GM19395 (cell line): ENCODE measurements around the gene PCDHA8.
"Not testable (repeated sequence)": the region's sequence is repeated elsewhere in the genome, so short reads cannot be mapped to it uniquely, and the experiment has no call there.

Source experiments
- ATAC-seq: cut with Tn5 transposase; IDR thresholded peaks from one replicate; pipeline ENCODE4 v1.9.1; 2021; ENCODE audit warnings: mild to moderate bottlenecking, moderate library complexity; ENCODE audit not compliant: unreplicated experiment

The PCDHA8 gene

DNA sequence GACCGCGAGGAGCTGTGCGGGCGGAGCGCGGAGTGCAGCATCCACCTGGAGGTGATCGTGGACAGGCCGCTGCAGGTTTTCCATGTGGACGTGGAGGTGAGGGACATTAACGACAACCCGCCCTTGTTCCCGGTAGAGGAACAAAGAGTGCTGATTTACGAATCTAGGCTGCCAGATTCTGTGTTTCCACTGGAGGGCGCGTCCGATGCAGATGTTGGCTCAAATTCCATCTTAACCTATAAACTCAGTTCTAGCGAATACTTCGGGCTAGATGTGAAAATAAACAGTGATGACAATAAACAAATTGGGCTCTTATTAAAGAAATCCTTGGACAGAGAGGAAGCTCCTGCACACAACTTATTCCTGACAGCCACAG lies 12.6 kb upstream of the PCDHA8 start:
- ATAC-seq = no peak

DNA sequence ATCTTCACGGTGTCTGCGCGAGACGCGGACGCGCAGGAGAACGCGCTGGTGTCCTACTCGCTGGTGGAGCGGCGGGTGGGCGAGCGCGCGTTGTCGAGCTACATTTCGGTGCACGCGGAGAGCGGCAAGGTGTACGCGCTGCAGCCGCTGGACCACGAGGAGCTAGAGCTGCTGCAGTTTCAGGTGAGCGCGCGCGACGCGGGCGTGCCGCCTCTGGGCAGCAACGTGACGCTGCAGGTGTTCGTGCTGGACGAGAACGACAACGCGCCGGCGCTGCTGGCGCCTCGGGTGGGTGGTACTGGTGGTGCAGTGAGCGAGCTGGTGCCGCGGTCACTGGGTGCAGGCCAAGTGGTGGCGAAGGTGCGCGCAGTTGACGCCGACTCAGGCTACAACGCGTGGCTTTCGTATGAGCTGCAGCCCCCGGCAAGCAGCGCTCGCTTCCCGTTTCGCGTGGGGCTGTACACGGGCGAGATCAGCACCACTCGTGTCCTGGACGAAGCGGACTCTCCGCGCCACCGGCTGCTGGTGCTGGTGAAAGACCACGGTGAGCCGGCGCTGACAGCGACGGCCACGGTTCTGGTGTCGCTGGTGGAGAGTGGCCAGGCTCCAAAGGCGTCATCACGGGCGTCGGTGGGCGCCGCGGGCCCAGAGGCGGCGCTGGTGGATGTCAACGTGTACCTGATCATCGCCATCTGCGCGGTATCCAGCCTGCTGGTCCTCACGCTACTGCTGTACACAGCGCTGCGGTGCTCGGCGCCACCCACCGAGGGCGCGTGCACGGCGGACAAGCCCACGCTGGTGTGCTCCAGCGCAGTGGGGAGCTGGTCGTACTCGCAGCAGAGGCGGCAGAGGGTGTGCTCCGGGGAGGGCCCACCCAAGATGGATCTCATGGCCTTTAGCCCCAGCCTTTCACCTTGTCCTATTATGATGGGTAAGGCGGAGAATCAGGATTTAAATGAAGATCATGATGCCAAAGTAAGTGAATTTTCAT lies 11.2 kb upstream of the PCDHA8 start:
- not testable (repeated sequence) for ATAC-seq

DNA sequence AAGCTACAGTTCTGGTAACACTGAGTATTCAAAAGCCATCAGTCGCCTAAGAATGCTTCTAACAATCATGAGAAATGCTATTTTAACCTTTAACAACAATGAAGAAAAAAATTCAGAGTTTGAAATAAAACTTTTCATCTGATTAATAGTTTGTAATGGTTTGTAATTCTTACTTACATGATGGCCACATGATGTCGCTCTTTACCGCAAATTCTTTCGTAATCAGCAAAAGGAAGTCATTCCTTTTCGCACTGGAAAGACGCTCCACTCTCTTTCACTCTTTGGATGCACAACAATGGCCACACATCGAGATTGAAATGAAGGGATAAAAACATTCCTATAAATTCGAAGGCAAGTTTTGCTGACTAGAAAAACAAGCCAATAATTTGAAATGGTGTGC lies 7.0 kb upstream of the PCDHA8 start, which contains the start of gene PCDHA7:
Gene PCDHA7 (plus strand): TSS at position 277 of the 400 bp plus-strand sequence. CDS start 115 bp downstream, at position 392.
- ATAC-seq = no peak

DNA sequence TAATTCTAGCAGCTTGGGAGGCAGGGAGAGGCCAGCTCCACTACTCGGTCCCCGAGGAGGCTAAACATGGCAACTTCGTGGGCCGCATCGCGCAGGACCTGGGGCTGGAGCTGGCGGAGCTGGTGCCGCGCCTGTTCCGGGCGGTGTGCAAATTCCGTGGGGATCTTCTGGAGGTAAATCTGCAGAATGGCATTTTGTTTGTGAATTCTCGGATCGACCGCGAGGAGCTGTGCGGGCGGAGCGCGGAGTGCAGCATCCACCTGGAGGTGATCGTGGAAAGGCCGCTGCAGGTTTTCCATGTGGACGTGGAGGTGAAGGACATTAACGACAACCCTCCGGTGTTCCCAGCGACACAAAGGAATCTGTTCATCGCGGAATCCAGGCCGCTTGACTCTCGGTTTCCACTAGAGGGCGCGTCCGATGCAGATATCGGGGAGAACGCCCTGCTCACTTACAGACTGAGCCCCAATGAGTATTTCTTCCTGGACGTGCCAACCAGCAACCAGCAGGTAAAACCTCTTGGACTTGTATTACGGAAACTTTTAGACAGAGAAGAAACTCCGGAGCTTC lies 6.5 kb upstream of the PCDHA8 start:
- ATAC-seq = not testable (repeated sequence)

DNA sequence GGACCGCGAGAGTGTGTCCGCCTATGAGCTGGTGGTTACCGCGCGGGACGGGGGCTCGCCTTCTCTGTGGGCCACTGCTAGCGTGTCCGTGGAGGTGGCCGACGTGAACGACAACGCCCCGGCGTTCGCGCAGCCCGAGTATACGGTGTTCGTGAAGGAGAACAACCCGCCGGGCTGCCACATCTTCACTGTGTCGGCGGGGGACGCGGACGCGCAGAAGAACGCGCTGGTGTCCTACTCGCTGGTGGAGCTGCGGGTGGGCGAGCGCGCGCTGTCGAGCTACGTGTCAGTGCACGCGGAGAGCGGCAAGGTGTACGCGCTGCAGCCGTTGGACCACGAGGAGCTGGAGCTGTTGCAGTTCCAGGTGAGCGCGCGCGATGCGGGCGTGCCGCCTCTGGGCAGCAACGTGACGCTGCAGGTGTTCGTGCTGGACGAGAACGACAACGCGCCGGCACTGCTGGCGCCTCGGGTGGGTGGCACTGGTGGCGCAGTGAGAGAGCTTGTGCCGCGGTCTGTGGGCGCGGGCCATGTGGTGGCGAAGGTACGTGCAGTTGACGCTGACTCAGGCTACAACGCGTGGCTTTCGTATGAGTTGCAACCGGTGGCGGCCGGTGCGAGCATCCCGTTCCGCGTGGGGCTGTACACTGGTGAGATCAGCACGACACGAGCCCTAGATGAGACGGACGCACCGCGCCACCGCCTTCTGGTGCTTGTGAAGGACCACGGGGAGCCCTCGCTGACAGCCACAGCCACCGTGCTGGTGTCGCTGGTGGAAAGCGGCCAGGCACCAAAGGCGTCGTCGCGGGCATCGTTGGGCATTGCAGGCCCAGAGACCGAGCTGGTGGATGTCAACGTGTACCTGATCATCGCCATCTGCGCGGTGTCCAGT lies 5.1 kb upstream of the PCDHA8 start:
- no peak for ATAC-seq

DNA sequence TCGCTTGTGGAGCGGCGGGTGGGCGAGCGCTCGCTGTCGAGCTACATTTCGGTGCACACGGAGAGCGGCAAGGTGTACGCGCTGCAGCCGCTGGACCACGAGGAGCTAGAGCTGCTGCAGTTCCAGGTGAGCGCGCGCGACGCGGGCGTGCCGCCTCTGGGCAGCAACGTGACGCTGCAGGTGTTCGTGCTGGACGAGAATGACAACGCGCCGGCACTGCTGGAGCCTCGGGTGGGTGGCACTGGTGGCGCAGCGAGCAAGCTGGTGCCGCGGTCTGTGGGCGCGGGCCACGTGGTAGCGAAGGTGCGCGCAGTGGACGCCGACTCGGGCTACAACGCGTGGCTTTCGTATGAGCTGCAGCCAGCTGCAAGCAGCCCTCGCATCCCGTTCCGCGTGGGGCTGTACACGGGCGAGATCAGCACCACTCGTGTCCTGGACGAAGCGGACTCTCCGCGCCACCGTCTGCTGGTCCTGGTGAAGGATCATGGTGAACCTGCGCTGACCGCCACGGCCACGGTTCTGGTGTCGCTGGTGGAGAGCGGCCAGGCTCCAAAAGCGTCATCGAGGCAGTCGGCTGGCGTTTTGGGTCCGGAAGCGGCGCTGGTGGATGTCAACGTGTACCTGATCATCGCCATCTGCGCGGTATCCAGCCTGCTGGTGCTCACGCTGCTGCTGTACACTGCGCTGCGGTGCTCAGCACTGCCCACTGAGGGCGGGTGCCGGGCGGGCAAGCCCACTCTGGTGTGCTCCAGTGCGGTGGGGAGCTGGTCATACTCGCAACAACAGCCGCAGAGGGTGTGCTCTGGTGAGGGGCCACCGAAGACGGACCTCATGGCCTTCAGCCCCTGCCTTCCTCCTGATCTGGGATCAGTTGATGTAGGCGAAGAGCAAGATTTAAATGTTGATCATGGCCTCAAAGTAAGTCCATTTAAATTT lies 2.1 kb downstream of the PCDHA8 start:
- no peak for ATAC-seq

DNA sequence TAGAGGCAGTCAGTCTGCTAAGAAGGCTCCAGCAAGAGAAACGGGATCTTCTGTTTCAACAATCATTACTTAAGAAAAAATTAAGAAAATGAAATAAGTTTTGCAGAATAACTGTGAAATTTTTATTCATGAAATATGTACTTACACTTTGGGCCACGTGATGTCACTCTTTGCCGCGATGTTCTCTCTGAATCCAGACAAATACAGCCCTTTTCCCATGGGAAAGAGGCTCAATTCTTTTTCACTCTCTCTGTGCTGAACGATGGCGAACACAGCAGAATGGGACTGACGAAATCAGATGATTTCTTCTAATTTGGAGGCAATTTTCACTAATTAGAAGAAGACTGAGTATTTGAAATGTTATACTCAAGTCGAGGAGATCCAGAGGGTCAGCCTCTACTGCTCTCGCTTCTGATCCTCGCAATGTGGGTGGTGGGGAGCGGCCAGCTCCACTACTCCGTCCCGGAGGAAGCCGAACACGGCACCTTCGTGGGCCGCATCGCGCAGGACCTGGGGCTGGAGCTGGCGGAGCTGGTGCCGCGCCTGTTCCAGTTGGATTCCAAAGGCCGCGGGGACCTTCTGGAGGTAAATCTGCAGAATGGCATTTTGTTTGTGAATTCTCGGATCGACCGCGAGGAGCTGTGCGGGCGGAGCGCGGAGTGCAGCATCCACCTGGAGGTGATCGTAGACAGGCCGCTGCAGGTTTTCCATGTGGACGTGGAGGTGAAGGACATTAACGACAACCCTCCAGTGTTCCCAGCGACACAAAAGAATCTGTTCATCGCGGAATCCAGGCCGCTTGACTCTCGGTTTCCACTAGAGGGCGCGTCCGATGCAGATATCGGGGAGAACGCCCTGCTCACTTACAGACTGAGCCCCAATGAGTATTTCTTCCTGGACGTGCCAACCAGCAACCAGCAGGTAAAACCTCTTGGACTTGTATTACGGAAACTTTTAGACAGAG lies 7.4 kb downstream of the PCDHA8 start, which contains the start of gene PCDHA9:
Gene PCDHA9 (plus strand): TSS at position 244 of the 964 bp plus-strand sequence. CDS start 114 bp downstream, at position 358.
- not testable (repeated sequence) for ATAC-seq

DNA sequence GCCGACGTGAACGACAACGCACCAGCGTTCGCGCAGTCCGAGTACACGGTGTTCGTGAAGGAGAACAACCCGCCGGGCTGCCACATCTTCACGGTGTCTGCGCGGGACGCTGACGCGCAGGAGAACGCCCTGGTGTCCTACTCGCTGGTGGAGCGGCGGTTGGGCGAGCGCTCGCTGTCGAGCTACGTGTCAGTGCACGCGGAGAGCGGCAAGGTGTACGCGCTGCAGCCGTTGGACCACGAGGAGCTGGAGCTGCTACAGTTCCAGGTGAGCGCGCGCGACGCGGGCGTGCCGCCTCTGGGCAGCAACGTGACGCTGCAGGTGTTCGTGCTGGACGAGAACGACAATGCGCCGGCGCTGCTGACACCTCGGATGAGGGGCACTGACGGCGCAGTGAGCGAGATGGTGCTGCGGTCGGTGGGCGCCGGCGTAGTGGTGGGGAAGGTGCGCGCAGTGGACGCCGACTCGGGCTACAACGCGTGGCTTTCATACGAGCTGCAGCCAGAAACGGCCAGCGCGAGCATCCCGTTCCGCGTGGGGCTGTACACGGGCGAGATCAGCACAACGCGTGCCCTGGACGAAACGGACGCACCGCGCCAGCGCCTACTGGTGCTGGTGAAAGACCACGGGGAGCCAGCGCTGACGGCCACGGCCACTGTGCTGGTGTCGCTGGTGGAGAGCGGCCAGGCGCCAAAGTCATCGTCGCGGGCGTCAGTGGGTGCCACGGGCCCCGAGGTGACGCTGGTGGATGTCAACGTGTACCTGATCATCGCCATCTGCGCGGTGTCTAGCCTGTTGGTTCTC lies 9.0 kb downstream of the PCDHA8 start:
- ATAC-seq = not testable (repeated sequence)

DNA sequence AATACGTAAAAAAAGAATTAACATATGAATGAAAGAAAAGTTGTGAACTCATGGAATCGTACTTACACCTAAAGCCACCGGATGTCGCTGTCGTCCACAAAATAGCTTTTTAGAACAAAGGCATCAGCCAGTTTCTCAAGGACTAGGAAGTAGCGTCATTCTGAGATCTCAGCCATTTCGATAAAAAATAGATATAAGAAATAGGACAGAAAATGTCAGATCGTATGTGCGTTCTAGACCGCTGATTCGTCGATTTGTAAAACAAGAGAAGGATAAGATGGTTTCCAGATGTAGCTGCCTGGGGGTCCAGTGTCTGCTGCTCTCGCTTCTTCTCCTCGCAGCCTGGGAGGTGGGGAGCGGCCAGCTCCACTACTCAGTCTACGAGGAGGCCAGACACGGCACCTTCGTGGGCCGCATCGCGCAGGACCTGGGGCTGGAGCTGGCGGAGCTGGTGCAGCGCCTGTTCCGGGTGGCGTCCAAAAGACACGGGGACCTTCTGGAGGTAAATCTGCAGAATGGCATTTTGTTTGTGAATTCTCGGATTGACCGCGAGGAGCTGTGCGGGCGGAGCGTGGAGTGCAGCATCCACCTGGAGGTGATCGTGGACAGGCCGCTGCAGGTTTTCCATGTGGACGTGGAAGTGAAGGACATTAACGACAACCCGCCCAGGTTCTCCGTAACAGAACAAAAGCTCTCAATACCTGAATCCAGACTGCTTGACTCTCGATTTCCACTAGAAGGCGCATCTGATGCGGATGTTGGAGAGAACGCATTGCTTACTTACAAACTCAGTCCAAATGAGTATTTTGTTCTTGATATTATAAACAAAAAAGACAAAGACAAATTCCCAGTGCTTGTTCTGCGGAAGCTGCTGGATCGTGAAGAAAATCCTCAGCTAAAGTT lies 15.0 kb downstream of the PCDHA8 start, which contains the start of gene PCDHA10:
Gene PCDHA10 (plus strand): TSS at position 126 of the 903 bp plus-strand sequence. CDS start 152 bp downstream, at position 278.
- ATAC-seq = no peak

DNA sequence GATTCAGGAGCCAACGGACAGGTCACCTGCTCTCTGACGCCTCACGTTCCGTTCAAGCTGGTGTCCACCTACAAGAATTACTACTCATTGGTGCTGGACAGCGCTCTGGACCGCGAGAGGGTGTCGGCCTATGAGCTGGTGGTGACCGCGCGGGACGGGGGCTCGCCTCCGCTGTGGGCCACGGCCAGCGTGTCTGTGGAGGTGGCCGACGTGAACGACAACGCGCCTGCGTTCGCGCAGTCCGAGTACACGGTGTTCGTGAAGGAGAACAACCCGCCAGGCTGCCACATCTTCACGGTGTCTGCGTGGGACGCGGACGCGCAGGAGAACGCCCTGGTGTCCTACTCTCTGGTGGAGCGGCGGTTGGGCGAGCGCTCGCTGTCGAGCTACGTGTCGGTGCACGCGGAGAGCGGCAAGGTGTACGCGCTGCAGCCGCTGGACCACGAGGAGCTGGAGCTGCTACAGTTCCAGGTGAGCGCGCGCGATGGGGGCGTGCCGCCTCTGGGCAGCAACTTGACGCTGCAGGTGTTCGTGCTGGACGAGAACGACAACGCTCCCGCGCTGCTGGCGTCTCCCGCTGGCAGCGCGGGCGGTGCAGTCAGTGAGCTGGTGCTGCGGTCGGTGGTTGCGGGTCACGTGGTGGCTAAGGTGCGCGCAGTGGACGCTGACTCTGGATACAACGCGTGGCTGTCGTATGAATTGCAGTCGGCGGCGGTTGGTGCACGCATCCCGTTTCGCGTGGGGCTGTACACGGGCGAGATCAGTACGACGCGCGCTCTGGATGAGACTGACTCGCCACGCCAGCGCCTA lies 16.4 kb downstream of the PCDHA8 start:
- ATAC-seq = no peak

DNA sequence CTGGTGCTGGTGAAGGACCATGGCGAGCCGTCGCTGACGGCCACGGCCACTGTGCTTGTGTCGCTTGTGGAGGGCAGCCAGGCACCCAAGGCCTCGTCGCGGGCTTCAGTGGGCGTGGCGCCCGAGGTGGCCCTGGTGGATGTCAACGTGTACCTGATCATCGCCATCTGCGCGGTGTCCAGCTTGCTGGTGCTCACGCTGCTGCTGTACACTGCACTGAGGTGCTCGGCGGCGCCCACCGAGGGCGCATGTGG lies 16.9 kb downstream of the PCDHA8 start:
- no peak for ATAC-seq

DNA sequence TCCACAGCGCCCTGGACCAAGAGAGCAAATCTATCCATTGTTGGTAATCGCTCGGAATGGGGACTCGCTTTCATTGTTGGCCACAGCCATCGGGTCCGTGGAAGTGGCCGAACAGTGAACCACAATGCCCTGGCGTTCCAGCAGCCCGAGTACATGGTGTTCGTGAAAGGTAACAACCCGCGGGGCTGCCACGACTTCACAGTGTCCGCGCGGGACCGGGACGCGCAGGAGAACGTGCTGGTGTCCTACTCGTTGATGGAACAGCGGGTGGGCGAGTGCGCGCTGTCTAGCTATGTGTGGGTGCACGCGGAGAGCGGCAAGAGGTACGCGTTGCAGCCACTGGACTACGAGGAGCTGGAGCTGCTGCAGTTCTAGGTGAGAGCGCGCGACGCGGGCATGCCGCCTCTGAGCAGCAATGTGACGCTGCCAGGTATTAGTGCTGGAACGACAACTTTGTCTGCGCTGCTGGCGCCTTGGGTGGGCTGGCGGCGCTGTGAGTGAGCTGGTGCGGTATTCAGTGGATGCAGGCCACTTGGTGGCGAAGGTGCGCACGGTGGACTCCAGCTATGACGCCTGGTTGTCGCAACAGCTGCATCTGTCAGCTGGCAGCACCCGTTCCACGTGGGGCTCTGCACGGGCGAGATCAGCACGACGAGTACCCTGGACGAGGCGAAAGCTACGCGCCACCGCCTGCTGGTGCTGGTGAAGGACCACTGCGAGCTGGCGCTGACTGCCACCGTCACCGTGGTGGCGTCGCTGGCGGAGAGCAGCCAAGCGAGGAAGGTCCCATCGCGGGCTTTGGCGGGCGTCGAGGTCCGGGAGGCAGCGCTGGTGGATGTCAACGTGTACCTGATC lies 21.7 kb downstream of the PCDHA8 start:
- ATAC-seq = no peak

DNA sequence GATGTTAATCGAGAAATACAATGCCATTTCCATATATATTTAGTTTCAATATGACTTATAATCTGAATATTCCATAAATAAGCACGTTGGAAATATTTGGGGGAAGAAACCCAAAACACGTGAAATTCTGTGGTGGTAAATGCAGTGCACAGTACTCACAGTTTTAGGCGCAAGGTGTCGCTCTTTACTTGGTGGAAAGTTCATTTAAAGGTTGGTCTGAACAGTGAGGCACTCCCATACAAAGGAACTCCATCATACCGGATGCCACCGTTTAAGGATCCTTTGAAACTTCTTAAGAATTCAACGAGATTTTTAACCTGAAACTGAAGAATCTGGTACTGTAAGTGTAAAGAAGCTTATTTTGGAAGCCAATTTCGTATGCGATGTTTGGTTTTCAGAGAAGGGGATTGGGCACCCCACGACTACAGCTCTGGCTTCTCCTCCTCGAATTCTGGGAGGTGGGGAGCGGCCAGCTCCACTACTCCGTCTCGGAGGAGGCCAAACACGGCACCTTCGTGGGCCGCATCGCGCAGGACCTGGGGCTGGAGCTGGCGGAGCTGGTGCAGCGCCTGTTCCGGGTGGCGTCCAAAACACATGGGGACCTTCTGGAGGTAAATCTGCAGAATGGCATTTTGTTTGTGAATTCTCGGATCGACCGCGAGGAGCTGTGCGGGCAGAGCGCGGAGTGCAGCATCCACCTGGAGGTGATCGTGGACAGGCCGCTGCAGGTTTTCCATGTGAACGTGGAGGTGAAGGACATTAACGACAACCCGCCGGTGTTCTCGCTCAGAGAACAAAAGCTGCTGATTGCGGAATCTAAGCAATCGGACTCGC lies 28.0 kb downstream of the PCDHA8 start, which contains the start of gene PCDHA11:
Gene PCDHA11 (plus strand): TSS at position 237 of the 834 bp plus-strand sequence. CDS start 147 bp downstream, at position 384.
- no peak for ATAC-seq

DNA sequence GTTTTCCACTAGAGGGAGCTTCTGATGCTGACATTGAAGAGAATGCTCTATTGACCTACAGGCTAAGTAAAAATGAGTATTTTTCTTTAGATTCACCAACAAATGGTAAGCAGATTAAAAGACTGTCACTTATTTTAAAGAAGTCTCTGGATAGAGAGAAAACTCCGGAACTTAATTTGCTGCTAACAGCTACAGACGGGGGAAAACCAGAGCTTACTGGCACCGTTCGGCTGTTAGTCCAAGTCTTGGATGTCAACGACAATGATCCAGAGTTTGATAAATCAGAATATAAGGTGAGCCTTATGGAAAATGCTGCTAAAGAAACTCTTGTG lies 28.5 kb downstream of the PCDHA8 start:
- ATAC-seq = no peak
